A172 (cell line): ENCODE results near the gene CES3. TPM values are rescaled to one million over a fixed set of nuclear protein-coding genes. Genes with fewer than 3 reads are reported as not detected.
"Not testable (repeated sequence)": the region's sequence is repeated elsewhere in the genome, so short reads cannot be mapped to it uniquely, and the experiment has no call there.

Source experiments
- DNase-seq: peaks from one replicate; pipeline ENCODE4 v3.0.0-alpha.2; 2015; ENCODE audit warnings: low spot score
- total RNA-seq: library from RNA; depleted of rRNA; stranded (reverse); fragments of >200 nt; shearing (Covaris generic); gene quantifications from 2 replicates; pipeline ENCODE4 v1.2.3, GENCODE V29; 2014

Gene CES3
- total RNA-seq, 1 experiment from 2014 or later: 0.05 TPM

DNA sequence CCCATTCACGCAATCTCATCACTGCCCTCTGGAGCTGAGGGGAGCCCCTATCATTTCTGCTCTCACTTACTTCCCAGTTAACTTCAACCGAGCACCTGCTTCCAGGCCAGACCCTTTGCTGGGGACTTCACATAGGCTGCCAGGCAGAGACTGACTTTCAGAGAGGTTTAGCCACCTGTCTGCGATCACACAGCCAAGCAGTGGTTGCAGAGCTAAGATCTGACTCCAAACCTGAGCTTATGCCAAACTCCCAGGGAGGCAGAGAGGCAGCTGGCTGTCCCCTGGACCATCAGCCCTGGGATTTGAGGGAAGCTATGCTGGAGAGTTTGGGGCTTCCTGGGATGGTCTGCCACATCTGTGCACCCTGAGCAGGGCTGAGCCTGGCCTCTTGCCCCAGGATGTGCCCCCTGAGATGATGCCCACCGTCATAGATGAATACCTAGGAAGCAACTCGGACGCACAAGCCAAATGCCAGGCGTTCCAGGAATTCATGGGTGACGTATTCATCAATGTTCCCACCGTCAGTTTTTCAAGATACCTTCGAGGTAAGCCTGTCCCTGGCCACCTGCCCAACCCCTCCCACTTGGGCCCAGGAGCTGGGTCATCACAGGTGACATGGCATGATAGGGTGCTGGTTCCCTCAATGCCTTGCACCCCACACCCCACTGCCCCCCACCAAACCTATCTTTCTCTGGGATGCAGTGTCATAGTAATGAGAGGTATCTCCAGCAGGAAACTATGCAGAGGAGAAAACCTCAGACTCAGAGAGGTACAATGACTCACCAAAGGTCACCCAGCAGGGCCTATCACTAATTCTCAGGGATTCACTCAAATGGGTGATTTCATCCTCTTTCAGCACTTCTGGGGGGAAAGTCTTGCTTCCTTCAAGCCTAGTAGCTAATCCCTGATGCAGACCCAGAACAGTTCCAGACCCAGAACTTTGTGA, 10.0 kb downstream of the CES3 start:
- peak; percentile 79 for DNase-seq

DNA sequence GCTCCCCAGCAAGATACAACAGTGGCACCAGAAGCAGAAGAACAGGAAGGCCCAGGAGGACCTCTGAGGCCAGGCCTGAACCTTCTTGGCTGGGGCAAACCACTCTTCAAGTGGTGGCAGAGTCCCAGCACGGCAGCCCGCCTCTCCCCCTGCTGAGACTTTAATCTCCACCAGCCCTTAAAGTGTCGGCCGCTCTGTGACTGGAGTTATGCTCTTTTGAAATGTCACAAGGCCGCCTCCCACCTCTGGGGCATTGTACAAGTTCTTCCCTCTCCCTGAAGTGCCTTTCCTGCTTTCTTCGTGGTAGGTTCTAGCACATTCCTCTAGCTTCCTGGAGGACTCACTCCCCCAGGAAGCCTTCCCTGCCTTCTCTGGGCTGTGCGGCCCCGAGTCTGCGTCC, 11.9 kb downstream of the CES3 start:
- peak; percentile 15 for DNase-seq

DNA sequence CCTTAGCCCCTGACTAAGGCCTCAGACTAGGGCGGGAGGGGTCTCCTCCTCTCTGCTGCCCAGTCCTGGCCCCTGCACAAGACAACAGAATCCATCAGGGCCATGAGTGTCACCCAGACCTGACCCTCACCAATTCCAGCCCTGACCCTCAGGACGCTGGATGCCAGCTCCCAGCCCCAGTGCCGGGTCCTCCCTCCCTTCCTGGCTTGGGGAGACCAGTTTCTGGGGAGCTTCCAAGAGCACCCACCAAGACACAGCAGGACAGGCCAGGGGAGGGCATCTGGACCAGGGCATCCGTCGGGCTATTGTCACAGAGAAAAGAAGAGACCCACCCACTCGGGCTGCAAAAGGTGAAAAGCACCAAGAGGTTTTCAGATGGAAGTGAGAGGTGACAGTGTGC, 12.7 kb downstream of the CES3 start:
- no peak for DNase-seq

DNA sequence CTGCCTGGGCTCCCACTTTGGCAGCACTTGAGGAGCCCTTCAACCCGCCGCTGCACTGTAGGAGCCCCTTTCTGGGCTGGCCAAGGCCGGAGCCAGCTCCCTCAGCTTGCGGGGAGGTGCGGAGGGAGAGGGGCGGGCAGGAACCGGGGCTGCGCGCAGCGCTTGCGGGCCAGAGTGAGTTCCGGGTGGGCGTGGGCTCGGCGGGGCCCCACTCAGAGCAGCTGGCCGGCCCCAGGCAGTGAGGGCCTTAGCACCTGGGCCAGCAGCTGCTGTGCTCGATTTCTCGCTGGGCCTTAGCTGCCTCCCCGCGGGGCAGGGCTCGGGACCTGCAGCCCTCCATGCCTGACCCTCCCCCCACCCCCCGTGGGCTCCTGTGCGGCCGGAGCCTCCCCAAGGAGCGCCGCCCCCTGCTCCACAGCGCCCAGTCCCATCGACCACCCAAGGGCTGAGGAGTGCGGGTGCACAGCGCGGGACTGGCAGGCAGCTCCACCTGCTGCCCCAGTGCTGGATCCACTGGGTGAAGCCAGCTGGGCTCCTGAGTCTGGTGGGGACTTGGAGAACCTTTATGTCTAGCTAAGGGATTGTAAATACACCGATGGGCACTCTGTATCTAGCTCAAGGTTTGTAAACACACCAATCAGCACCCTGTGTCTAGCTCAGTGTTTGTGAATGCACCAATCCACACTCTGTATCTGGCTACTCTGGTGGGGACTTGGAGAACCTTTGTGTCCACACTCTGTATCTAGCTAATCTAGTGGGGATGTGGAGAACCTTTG, 13.3 kb downstream of the CES3 start:
- DNase-seq: not testable (repeated sequence)

DNA sequence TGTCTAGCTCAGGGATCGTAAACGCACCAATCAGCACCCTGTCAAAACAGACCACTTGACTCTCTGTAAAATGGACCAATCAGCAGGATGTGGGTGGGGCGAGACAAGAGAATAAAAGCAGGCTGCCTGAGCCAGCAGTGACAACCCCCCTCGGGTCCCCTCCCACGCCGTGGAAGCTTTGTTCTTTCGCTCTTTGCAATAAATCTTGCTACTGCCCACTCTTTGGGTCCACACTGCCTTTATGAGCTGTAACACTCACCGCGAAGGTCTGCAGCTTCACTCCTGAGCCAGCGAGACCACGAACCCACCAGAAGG, 13.8 kb downstream of the CES3 start:
- DNase-seq: not testable (repeated sequence)

DNA sequence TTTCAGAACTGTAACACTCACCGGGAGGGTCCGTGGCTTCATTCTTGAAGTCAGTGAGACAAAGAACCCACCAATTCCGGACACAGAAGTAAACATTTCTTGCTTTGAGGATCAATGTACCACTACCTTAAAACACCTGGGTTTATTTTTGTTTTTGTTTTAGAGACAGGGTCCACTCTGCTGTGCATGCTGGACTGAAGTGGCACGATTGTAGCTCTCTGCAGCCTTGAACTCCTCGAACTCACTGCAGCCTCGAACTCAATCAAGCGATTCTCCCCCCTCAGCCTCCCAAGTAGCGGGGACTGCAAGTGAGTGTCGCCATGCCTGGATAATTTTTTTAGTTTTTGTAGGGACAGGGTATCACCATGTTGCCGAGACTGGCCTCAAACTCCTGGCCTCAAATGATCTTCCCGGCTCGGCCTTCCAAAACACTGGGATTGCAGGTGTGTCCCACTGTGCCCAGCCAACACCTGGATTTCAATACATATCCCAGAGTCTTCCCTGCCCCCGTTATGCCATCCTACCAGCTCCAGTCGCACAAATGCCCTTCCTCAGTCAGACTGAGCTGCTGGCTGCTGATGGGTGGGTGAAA, 14.3 kb downstream of the CES3 start:
- DNase-seq: no peak

DNA sequence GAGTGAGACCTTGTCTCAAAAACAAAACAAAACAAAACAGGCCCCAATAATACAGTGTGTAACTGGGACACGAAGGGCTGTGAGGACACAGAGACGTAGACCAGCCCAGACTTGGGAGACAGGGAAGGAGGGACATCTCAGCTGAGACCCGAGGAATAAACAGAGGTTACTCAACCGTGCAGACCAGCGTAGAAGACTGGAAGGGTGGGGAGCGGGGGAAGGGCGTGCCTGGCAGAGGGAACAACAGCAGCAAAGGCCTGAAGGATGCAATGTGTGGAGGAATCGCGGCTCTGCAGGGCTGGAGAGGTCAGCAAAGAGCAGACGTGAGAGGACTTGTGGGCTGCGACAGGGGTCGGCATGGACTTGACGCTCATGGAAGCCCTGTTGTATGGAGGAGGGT, 15.7 kb downstream of the CES3 start:
- no peak for DNase-seq

DNA sequence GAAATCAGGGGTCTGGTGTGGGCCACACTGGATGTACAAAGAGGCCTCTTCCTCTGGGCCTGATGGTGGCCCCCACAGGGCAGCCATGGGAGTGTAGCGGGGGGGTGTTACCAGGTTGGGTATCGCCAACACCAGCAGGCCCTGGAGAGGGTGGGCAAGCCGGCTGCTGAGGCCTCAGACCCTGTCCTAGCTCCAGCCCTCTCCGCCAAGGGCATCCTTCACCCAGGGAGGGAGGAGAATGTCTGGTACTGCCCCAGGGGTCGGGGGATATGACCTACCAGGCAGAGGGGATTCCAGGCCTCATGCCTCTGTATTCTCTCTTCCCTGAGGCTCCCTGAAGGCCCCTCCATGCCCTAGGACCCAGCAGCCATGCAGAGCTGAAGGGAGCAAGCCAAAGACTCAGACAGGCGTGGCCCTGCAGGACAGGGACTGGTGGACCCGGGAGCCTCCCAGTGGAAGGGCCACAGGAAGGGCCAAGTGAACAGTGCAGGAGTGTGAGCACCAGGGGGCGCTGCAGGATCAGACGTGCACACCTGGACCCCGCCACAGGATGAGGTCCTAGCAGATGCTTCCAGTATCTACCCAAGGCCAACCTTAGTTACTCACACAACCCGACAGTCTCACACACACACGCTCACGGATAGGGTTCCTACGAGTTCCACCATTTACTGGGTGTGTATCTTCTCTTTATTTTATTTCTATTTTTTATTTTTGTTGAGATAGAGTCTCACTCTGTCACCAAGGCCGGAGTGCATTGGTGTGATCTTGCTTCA, 16.5 kb downstream of the CES3 start:
- DNase-seq: peak; percentile 86

DNA sequence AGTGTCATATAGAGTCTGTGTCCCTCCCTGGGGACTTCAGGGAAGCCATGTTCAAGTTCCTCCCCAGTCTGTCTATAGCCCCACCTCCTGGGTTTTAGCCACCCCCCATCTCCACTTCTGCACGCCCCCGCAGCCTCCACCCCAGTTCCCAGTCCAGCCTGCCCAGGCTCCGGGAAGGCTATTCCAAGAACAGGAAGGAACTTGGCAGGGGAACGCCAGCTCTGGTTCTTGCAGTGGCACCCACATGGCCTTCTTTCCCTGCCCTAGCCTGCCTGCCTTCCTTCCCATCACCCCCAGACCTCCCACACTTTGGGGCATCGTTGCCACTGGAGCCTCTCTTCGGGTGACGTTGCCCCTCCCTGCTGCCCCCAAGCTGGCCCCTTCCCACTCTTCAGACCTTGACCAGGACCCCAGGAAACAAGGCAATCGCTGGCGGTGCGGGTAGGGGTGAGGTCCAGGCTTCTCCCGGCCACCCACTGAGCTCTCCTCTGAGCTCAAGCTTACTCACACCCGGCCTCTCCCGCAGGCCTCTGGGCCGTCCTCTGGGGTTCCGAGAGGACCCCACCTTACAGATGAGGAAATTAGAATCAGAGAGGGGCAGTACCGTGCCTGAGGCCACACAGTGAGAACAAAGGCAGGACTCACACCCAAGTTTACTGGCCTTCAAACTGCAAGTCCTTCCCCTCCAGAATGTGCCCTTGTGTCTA, 18.1 kb downstream of the CES3 start:
- DNase-seq: peak; percentile 33

DNA sequence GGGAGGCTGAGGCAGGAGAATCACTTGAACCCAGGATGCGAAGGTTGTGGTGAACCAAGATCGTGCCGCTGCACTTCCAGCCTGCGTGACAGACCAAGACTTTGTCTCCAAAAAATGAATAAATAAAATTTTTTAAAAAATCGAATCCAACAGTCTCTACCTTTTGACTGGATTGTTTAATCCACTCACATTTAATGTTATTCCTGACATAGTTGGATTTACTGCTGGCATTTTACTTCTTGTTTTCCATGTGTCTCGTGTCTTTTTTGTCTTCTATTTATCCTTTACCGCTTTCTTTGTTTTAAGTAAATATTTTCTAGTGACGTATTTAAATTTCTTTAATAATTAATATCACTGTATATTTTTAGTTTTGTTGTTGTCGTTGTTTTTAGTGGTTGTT, 22.0 kb downstream of the CES3 start:
- no peak for DNase-seq

DNA sequence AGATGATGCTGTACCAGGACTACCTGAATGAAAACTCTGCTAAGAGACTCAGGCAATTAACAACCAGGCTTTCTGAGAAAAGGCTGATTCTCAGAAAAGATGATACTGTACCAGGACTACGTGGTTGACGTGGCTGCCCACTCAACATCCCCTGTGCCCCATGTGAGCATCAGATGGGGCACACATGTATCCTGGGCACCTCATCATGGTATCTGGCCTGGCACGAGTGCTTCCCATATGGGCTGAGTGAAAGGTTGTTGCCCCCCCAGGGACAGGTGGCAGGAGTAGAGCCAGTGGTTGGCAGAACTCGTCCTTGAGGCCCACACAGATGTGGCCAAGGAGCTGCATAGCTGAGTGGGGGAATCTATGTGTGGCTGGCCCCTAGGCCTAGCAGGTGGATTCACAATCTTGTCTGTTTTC, 23.8 kb downstream of the CES3 start:
- no peak for DNase-seq

DNA sequence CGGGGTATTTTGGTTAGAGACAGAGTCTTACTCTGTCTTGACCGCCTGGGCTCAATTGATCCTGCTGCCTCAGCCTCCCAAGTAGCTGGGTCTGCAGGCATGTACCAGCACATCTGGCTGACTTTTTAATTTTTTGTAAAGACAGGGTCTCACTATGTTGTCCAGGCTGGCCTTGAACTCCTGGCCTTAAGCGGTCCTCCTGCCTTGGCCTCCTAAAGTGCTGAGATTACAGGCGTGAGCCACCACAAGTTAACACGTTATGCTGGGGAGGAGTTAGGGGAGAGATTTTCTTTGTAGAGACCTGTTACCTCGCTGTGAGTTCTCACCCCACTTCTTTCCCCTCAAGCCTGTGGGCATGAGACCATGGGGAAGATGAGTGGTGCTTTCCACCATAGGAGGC, 25.5 kb downstream of the CES3 start:
- DNase-seq: no peak

DNA sequence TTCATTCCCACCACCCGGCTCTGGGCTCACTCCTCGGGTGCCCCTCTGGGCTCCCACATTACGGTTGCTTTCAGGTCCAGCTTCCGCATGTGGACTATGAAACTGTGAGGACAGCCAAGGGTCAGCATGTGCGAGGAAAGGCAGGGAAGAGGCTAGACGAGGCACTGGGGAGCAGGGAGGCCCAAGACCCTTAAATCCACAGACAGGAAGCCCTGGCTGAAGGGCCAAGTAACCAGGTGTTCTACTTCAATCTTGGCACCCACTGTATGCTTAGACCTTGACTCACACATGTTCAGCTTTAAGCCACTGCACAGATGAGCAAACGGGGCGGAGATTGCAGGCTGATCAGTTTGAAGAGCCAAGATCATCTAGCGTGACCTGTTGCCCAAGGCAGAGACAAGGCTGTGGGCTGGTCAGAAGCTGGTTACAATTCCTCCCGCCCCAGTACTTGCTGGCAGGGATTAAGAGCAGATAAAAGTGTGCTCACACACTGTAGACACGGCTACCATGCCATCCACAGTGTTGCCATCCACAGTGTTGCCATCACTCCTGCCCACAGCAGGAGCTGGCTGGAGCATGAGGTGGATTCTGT, 27.2 kb downstream of the CES3 start, which contains the start of gene CES4A:
Gene CES4A (plus strand): TSS at position 393 of the 592 bp plus-strand sequence. CDS start 184 bp downstream, at position 577.
- no peak for DNase-seq

DNA sequence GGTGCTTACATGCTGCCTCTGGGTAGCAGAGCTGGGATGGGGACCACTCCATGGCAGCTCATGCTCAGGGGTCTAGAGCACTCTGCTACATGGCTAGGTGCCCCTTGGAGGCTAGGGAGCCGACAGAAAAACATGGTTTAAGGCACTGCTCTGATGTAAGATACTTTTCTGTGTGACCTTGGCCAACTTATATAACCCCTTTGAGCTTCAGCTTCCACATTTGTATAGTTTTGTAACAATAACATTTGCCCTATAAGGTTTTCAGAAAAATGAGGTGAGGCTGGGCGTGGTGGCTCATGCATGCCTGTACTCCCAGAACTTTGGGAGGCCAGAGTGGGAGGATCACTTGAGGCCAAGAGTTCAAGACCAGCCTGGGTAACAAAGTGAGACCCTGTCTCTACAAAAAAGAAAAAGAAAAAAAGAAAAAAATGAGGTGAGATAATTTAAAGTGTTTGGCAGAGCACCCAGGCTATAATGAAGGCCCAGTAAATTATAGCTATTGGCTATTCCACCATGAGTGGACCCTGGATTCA, 30.5 kb downstream of the CES3 start:
- DNase-seq: no peak

DNA sequence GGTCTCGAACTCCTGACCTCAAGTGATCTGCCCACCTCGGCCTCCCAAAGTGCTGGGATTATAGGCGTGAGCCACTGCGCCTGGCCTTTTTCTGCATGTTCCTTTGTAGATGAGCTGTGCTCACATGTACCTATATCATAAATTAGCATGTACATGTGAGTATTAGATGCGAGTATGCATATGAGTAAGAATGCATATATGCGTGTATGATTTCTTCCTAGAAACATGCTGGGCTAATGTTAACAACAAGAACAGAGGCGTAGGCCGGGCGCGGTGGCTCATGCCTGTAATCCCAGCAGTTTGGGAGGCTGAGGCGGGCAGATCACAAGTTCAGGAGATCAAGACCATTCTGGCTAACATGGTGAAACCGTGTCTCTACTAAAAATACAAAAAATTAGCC, 32.5 kb downstream of the CES3 start:
- not testable (repeated sequence) for DNase-seq

DNA sequence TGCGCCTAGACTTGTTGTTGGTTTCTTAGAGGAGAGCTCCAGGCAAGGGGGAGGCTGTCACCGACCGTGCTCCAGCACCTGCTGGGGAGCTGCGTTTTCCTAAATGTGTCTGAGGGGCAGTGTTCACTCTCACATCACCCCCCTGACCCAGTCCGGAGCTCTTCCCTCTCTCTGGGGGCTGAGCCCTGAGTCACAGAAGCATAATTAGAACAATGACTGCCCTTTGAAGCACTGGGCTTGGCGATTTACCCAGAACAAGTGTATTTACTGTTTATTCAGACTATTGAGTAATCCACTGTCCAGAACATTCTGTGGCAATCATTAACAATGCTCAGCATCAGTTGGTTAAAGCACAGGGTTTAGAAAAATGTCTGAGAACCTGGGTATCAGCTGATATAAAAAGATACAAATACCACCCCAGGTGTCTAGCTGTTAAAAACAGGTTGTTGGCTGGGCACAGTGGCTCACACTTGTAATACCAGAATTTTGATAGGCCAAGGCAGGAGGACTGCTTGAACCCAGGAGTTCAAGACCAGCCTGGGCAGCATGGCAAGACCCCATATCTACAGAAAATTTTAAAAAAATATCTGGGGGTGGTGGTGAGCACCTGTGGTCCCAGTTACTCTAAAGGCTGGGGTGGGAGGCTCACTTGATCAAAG, 35.4 kb downstream of the CES3 start:
- DNase-seq: no peak

DNA sequence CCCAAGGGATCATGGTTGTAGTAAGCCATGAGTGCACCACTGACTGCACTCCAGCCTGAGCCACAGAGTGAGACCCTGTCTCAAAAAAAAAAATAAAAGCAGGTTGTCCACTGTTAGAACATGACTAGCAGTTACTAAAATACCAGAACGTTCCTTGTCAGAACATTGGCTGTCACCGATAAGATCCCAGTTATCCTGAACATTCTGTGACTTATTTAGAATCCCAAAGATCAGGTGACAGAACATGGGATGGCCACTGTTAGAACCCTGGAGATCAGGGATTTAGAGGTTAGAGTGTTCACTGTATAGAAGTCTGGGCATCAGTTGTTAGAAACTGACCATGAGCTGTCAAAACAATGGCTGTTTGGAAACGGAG, 35.9 kb downstream of the CES3 start:
- no peak for DNase-seq

DNA sequence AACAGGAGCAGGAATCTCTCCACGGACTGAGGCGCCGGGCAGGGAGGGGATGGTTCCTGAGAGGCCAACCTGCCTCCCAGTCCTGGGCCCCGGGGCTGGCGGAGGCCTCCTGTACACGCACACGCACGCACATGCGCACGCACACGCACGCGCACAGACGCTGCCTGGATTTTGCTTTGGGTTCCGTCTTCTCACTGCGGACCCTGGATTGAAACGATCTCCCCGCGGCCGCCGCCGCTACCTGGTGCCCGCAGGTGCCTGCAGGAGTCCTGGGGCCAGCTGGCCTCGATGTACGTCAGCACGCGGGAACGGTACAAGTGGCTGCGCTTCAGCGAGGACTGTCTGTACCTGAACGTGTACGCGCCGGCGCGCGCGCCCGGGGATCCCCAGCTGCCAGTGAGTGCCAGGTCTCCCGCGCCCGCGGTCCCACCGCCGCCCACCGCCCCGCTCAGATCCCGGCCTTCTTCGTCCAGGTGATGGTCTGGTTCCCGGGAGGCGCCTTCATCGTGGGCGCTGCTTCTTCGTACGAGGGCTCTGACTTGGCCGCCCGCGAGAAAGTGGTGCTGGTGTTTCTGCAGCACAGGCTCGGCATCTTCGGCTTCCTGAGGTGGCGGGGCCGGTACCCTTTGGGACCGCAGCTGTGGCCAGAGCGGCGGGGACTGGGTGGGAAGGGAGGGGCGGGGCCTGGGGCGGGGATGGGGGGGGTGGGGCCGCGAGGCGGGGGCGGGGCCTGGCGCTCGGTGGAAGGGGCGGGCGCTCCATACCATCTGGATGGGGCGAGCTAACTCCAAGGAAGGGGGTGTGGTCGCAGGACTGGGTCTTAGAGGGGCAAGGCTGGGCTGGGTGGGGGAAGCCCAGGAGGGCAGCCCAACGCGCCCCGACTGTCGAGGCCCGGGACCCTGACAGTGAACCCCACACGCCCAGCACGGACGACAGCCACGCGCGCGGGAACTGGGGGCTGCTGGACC, 39.6 kb downstream of the CES3 start:
- no peak for DNase-seq

DNA sequence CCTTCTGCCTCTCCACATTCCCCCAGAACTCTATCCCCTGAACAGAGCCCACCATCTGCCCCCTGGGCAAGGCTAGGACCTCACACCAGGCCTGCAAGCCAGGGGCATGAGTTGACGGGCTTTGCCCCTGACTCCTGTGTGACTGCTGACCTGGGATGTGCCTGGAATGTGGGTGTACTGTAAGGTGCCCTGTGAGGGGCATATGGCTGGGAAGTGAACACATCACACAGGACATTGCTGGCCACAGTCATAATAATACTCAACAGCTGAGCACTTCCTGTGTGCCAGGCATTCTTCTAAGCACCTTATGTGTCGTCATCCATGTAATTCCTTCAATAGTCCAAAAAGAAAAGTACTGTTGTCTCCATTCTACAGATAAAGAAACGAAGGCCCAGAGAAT, 40.7 kb downstream of the CES3 start:
- no peak for DNase-seq
